ENCODE data around the gene RAE1.

Gene RAE1

GRCh38 chr20:57405236-57406016, 54.4 kb downstream of the RAE1 start:
- no peak for TF ChIP-seq CTCF (IDR thresholded peaks at IDR 0.05; ENCODE audit: borderline replicate concordance, insufficient read depth, low read depth, low read length)
- H3K4me3 ChIP-seq (ENCODE audit: low read depth, low read length): no peak overlapping the region

GRCh38 chr20:57407541-57407956, 56.5 kb downstream of the RAE1 start:
- H3K4me3 ChIP-seq (ENCODE audit: low read depth, low read length): no peak overlapping the region
- TF ChIP-seq CTCF (IDR thresholded peaks at IDR 0.05; ENCODE audit: borderline replicate concordance, insufficient read depth, low read depth, low read length): no peak

GRCh38 chr20:57408131-57408530, 57.1 kb downstream of the RAE1 start:
- TF ChIP-seq CTCF (IDR thresholded peaks at IDR 0.05; ENCODE audit: borderline replicate concordance, insufficient read depth, low read depth, low read length): no peak
- no peak overlapping the region for H3K4me3 ChIP-seq (ENCODE audit: low read depth, low read length)

- TF ChIP-seq CTCF (IDR thresholded peaks at IDR 0.05; ENCODE audit: borderline replicate concordance, insufficient read depth, low read depth, low read length): no peak
- no peak overlapping the region for H3K4me3 ChIP-seq (ENCODE audit: low read depth, low read length)
Observed at GRCh38 chr20:57408536-57409233, 57.6 kb downstream of the RAE1 start.

- TF ChIP-seq CTCF (IDR thresholded peaks at IDR 0.05; ENCODE audit: borderline replicate concordance, insufficient read depth, low read depth, low read length): no peak
- H3K4me3 ChIP-seq (ENCODE audit: low read depth, low read length): no peak overlapping the region
Observed at GRCh38 chr20:57409316-57409671, 58.2 kb downstream of the RAE1 start.

GRCh38 chr20:57409672-57410397, 58.8 kb downstream of the RAE1 start:
- no peak overlapping the region for H3K4me3 ChIP-seq (ENCODE audit: low read depth, low read length)
- no peak for TF ChIP-seq CTCF (IDR thresholded peaks at IDR 0.05; ENCODE audit: borderline replicate concordance, insufficient read depth, low read depth, low read length)
